Endothelial cell of umbilical vein (primary cell): Measurements from ENCODE around the gene LRRC37B. TPM values are rescaled to one million over a fixed set of nuclear protein-coding genes. Genes with fewer than 3 reads are reported as not detected.

Experiments used
- BruUV-seq: library from RNA; stranded (reverse); fragments of 400-500 nt; replicated peaks from 2 replicates; lab custom pipeline; 2021; lab: Mats Ljungman, UMichigan
- CTCF ChIA-PET: fragments of 300-600, 350-600 bp; sonication (Branson Sonifier 250); formaldehyde crosslinking; loops from one replicate; lab custom pipeline; 2021; ENCODE audit warnings: antibody characterized with exemption, inconsistent platforms; lab: Charles Lee
- POLR2A ChIA-PET: fragments of 300-600, 350-600 bp; sonication (Branson Sonifier 250); formaldehyde crosslinking; loops from one replicate; lab custom pipeline; 2021; ENCODE audit warnings: antibody characterized with exemption, inconsistent platforms; lab: Charles Lee
- DNase-seq: peaks from one replicate; pipeline ENCODE4 v3.0.0-alpha.2; 2011; ENCODE audit warnings: low read depth, low spot score
- FAIRE-seq: peaks from 2 replicates; lab custom pipeline; 2011; peaks lifted over from hg19 to GRCh38; lab: Jason Lieb, UNC
- H2AFZ ChIP-seq: 2 replicates; pipeline ENCODE4 v1.6.0; 2012; ENCODE audit warnings: low read depth, low read length, control low read depth, inconsistent platforms
- H3K27ac ChIP-seq: 2 replicates; pipeline ENCODE4 v1.5.1; 2011; ENCODE audit warnings: low read depth, mild to moderate bottlenecking, control low read depth, low read length, moderate library complexity; ENCODE audit not compliant: insufficient read depth
- H3K27me3 ChIP-seq, 2 experiments: 2 replicates each; pipeline versions ENCODE4 v1.6.0 to v1.6.1; 2011; ENCODE audit warnings: low read length in 2 of 2, mixed read lengths in 1 of 2; ENCODE audit not compliant: control insufficient read depth in 2 of 2, insufficient read depth in 2 of 2
- H3K36me3 ChIP-seq, 2 experiments: 2 replicates in 1 of 2; 3 replicates in 1 of 2; pipeline ENCODE4 v1.5.1; 2011; ENCODE audit warnings: low read length in 2 of 2, mild to moderate bottlenecking in 1 of 2, moderate library complexity in 1 of 2; ENCODE audit not compliant: control insufficient read depth in 2 of 2, insufficient read depth in 2 of 2; ENCODE audit errors: extremely low read depth in 1 of 2
- H3K4me1 ChIP-seq: 3 replicates; pipeline ENCODE4 v1.5.1; 2011; ENCODE audit warnings: mild to moderate bottlenecking, low read length; ENCODE audit not compliant: control insufficient read depth, insufficient read depth; ENCODE audit errors: extremely low read depth
- H3K4me2 ChIP-seq: 2 replicates; pipeline ENCODE4 v1.6.1; 2011; ENCODE audit warnings: low read length, control low read depth, mixed read lengths; ENCODE audit not compliant: insufficient read depth
- H3K4me3 ChIP-seq, 3 experiments: fragments of 200-600 bp in 1 of 3; sonication (generic), shearing (Covaris generic) in 1 of 3; replicated peaks in 1 of 3; 2 replicates each; pipeline ENCODE4 v1.5.1; 2011 to 2016; ENCODE audit warnings: control low read depth in 3 of 3, low read length in 3 of 3, mild to moderate bottlenecking in 2 of 3, inconsistent platforms in 1 of 3, low read depth in 1 of 3, moderate library complexity in 1 of 3; ENCODE audit not compliant: insufficient read depth in 1 of 3
- H3K79me2 ChIP-seq: 2 replicates; pipeline ENCODE4 v1.6.0; 2012; ENCODE audit warnings: low read length, inconsistent platforms; ENCODE audit not compliant: control insufficient read depth, insufficient read depth
- H3K9ac ChIP-seq: replicated peaks from 2 replicates; pipeline ENCODE3; 2011; ENCODE audit warnings: low read length, control low read depth; ENCODE audit not compliant: insufficient read depth; ENCODE audit errors: extremely low read depth
- H3K9me1 ChIP-seq: replicated peaks from 3 replicates; pipeline ENCODE4 v1.6.0; 2011; ENCODE audit warnings: mild to moderate bottlenecking, low read length; ENCODE audit not compliant: control insufficient read depth, insufficient read depth; ENCODE audit errors: extremely low read depth
- H3K9me3 ChIP-seq: replicated peaks from 2 replicates; pipeline ENCODE4 v1.5.1; 2012; ENCODE audit warnings: low read length, inconsistent platforms; ENCODE audit not compliant: control insufficient read depth, insufficient read depth
- H4K20me1 ChIP-seq: replicated peaks from 2 replicates; pipeline ENCODE3; 2011; ENCODE audit warnings: mild to moderate bottlenecking, low read length; ENCODE audit not compliant: control insufficient read depth, insufficient read depth; ENCODE audit errors: extremely low read depth
- EZH2 ChIP-seq: IDR thresholded peaks from 2 replicates; pipeline ENCODE4 v1.6.1; 2012; ENCODE audit warnings: borderline replicate concordance, low read depth, mild to moderate bottlenecking, moderate library complexity, low read length, inconsistent platforms; ENCODE audit not compliant: severe bottlenecking
- FOS ChIP-seq: IDR thresholded peaks from 2 replicates; pipeline ENCODE4 v1.6.1; 2011; ENCODE audit warnings: mild to moderate bottlenecking, low read length, moderate library complexity, borderline replicate concordance; ENCODE audit not compliant: insufficient read depth
- GATA2 ChIP-seq: IDR thresholded peaks from 2 replicates; pipeline ENCODE4 v1.7.0; 2011; ENCODE audit warnings: low read depth, mild to moderate bottlenecking, moderate library complexity, mixed read lengths, low read length; ENCODE audit not compliant: insufficient read length, insufficient read depth
- JUN ChIP-seq: IDR thresholded peaks from 2 replicates; pipeline ENCODE4 v1.6.1; 2011; ENCODE audit warnings: borderline replicate concordance, low read depth; ENCODE audit not compliant: insufficient read length, insufficient read depth
- MAX ChIP-seq: IDR thresholded peaks from 2 replicates; pipeline ENCODE4 v1.6.1; 2011; ENCODE audit not compliant: insufficient read depth, insufficient read length
- MYC ChIP-seq: IDR thresholded peaks from one replicate; pipeline ENCODE4 v1.6.1; 2011; ENCODE audit warnings: mild to moderate bottlenecking, low read depth, low read length
- POLR2A ChIP-seq: IDR thresholded peaks from 2 replicates; pipeline ENCODE4 v1.6.1; 2012; ENCODE audit warnings: low read depth, mild to moderate bottlenecking, control low read depth, low read length
- POLR2AphosphoS5 ChIP-seq: IDR thresholded peaks from 2 replicates; pipeline ENCODE4 v1.6.1; 2012; ENCODE audit warnings: low read depth, mild to moderate bottlenecking, control low read depth, low read length, moderate library complexity; ENCODE audit not compliant: insufficient read depth
- dilution Hi-C: fragments of 300-500 bp; cut with MboI; formaldehyde crosslinking; loops from one replicate; pipeline ENCODE4 v1.15.0; 2019; ENCODE audit warnings: low sequenced_read_pairs; ENCODE audit not compliant: extremely low pct_ligation_motif_present
- intact Hi-C: fragments of 100-400 bp; cut with micrococcal nuclease; formaldehyde crosslinking; loops from one replicate; pipeline ENCODE4 v1.10.0; 2022
- polyA plus RNA-seq, 4 experiments: library from polyadenylated mRNA; depleted of rRNA in 3 of 4; stranded (reverse) in 3 of 4; unstranded in 1 of 4; fragments of >200 nt; gene quantifications; 2 replicates each; pipeline versions ENCODE4 v1.2.1 to v1.2.3, GENCODE V29; 2011 to 2012; ENCODE audit warnings: missing spikeins in 1 of 4
- total RNA-seq: library from RNA; stranded (reverse); gene quantifications from 2 replicates; pipeline ENCODE4 v1.2.3, GENCODE V29; 2021
- TF ChIP-seq, protein P1 (sequence below), 2 donors: IDR thresholded peaks; 1 replicate in 1 of 2; 2 replicates in 1 of 2; pipeline ENCODE4 v1.5.1; 2011; ENCODE audit warnings: low read length in 2 of 2, mild to moderate bottlenecking in 2 of 2, moderate library complexity in 2 of 2, control low read depth in 1 of 2, inconsistent platforms in 1 of 2, low read depth in 1 of 2; ENCODE audit not compliant: insufficient read depth in 1 of 2; ENCODE audit errors: extremely low read depth in 1 of 2

Gene LRRC37B
- total and polyA plus RNA-seq, 2 donors (not counting 3 experiments of a cell fraction or from before 2014, with no cell fraction given): 12.9 to 22.5 TPM

DNA sequence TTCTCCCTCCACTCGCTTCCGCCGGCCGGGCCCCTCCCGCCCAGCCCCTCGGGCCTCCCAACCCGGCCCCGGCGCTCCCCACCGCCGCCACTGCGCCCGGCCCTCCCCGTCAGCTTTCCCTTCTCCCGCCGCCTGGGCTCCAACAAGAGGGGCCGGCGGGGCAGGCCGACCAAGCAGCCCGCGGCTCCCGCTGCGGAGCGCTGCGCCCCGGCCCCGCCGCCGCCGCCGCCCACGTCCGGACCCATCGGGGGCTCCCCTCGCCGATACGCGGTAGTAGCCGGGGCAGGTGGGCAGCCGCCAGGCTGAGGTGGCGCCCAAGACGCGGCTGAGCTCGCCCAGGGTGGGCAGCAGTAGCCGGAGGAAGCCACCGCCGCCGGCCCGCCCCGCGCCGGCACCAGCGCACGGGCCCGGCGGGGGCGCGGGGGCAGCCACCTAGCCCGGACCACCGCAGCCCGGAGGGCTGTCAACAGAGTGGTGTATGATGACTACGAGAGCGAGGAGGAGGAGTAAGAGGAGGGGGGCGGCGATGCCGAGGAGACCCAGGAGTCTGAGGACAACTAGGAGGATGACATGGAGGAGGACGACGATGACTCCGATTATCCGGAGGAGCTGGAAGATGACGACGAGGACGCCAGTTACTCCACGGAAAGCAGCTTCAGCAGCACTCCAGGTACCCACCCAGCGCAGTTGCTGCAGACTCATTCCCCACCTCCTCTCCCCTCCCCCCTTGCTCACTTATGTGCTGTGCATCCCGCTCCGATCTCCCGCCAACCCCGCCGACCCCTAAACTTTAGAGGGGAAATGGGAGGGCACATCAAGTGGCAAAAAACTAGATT is 498 bp downstream of the LRRC37B start:
- Histone ChIP-seq H3K9me3 (no peaks in the 10 kb centered on the region), H3K4me2 (peak overlapping the region; percentile 62), H3K4me1 (peaks cover 7% of the 10 kb centered on the region), H4K20me1 (no peaks in the 10 kb centered on the region), H3K27ac (peak overlapping the region; percentile 0), H3K9ac (peak overlapping the region; percentile 43), H3K9me1 (no peaks in the 10 kb centered on the region), H3K79me2 (peaks cover 21% of the 10 kb centered on the region), H3K27me3 (no peaks in the 10 kb centered on the region), H3K36me3 (no peaks in the 10 kb centered on the region), H3K4me3 (peak overlapping the region; percentile 18 to 84 (median 71)), H2AFZ (peak overlapping the region; percentile 81)
- TF ChIP-seq JUN (no peak), EZH2 (no peak), MYC (no peak), POLR2AphosphoS5 (no peak), MAX (no peak), POLR2A (no peak), GATA2 (no peak), FOS (no peak)
- TF ChIP-seq, protein P1, sequence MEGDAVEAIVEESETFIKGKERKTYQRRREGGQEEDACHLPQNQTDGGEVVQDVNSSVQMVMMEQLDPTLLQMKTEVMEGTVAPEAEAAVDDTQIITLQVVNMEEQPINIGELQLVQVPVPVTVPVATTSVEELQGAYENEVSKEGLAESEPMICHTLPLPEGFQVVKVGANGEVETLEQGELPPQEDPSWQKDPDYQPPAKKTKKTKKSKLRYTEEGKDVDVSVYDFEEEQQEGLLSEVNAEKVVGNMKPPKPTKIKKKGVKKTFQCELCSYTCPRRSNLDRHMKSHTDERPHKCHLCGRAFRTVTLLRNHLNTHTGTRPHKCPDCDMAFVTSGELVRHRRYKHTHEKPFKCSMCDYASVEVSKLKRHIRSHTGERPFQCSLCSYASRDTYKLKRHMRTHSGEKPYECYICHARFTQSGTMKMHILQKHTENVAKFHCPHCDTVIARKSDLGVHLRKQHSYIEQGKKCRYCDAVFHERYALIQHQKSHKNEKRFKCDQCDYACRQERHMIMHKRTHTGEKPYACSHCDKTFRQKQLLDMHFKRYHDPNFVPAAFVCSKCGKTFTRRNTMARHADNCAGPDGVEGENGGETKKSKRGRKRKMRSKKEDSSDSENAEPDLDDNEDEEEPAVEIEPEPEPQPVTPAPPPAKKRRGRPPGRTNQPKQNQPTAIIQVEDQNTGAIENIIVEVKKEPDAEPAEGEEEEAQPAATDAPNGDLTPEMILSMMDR (IDR thresholded peaks at IDR 0.05; ENCODE audit: extremely low read depth in 1 of 2, insufficient read depth in 1 of 2, low read depth in 1 of 2, low read length in 2 of 2): no peak
- no TSS peak for BruUV-seq
- ChIA-PET POLR2A (no interaction called here), CTCF (interaction anchor here (0.8 to 4.4 kb wide), 21 partner anchors 9 to 183 kb away, joined by 3 to 96 read pairs (median 7); partner anchors contain the start of gene RHOT1)
- dilution Hi-C loops: no loop called here
- DNase-seq: peak; percentile 48
- intact Hi-C loops: loop anchor here (1.0 to 10.0 kb wide), 2 partner anchors 132 to 307 kb away; no protein-coding TSS in a partner anchor
- no peak for FAIRE-seq
